Small intestine (tissue), 7 donors: ENCODE data around the gene MAP3K20. TPM values are rescaled to one million over a fixed set of nuclear protein-coding genes. Genes with fewer than 3 reads are reported as not detected.

Experiments
- DNase-seq, 2 donors: peaks; one replicate each; pipeline versions ENCODE4 v3.0.0 to v3.0.0-alpha.2; 2013
- FAIRE-seq: peaks from 2 replicates; lab custom pipeline; 2012; peaks lifted over from hg19 to GRCh38; lab: Jason Lieb, UNC
- H3K27ac ChIP-seq, 3 donors: one replicate each; pipeline ENCODE4 v1.5.1; 2013; ENCODE audit warnings: low read length in 2 of 3, mild to moderate bottlenecking in 2 of 3, control low read depth in 1 of 3, inconsistent platforms in 1 of 3, low read depth in 1 of 3, moderate library complexity in 1 of 3
- H3K27me3 ChIP-seq, 3 donors: one replicate each; pipeline ENCODE4 v1.6.1; 2013; ENCODE audit warnings: low read length in 3 of 3, inconsistent platforms in 1 of 3; ENCODE audit not compliant: control insufficient read depth in 3 of 3, insufficient read depth in 3 of 3
- H3K36me3 ChIP-seq, 3 donors: one replicate each; pipeline ENCODE4 v1.6.1; 2013; ENCODE audit warnings: low read length in 3 of 3, inconsistent platforms in 1 of 3, low read depth in 1 of 3, mild to moderate bottlenecking in 1 of 3, moderate library complexity in 1 of 3; ENCODE audit not compliant: control insufficient read depth in 3 of 3, insufficient read depth in 2 of 3
- H3K4me1 ChIP-seq, 3 donors: one replicate each; pipeline ENCODE4 v1.6.1; 2013; ENCODE audit warnings: low read length in 2 of 3, inconsistent platforms in 1 of 3, low read depth in 1 of 3, mild to moderate bottlenecking in 1 of 3, moderate library complexity in 1 of 3; ENCODE audit not compliant: control insufficient read depth in 3 of 3, insufficient read depth in 2 of 3
- H3K4me3 ChIP-seq, 3 donors: one replicate each; pipeline ENCODE4 v1.5.1; 2013; ENCODE audit warnings: low read length in 3 of 3, control low read depth in 1 of 3, inconsistent platforms in 1 of 3, low read depth in 1 of 3, mild to moderate bottlenecking in 1 of 3, moderate library complexity in 1 of 3
- H3K9me3 ChIP-seq, 2 donors: one replicate each; pipeline ENCODE4 v1.6.1; 2013; ENCODE audit warnings: low read depth in 1 of 2, low read length in 1 of 2; ENCODE audit not compliant: control insufficient read depth in 2 of 2, insufficient read depth in 1 of 2
- WGBS, 3 donors: extraction: QIAGEN DNeasy Blood & Tissue Kit; methylation state at CpG; one replicate each; pipeline ENCODE4 v1.1.7; 2013; 5-methylcytosine and 5-hydroxymethylcytosine counted together
- polyA plus RNA-seq, 4 donors: library from polyadenylated mRNA; stranded (reverse) in 3 of 4; unstranded in 1 of 4; fragments of 200-250 nt in 3 of 4; fragments of 120-200 nt in 1 of 4; gene quantifications; one replicate each; pipeline versions ENCODE4 v1.2.1 to v1.2.3, GENCODE V29; 2013
- donor health status: healthy with polysubstance abuse.
- donor health status: control.
- donor health status: control.
- donor health status: Bipolar disorder and iron deficiency.
- donor health status: healthy.

MAP3K20 gene
- polyA plus RNA-seq, 4 donors = 2.0 to 24.5 (median 13.5) TPM

DNA sequence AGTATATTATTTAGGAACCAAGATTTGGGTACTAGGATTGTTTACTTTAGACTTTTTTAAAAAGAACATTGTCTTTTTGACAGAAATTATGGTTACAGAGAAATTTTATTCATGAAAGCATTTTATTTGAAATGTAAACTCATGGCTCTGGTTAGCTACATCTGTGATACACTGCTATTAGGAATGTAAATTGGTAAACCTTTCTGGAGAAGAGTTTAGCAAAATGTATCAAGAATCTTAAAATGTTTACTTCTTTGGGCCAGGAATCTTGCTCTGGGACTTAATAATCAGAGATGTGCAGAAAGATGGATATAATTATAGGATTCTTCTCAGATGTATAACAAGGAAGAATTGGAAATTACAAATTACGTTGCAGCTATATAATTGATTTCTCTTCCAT, 19.7 kb downstream of the MAP3K20 start:
- no peak for DNase-seq
- WGBS, 3 donors = 84 to 98% (median 97%) methylated on average over 1 of the region's 1 CpG

DNA sequence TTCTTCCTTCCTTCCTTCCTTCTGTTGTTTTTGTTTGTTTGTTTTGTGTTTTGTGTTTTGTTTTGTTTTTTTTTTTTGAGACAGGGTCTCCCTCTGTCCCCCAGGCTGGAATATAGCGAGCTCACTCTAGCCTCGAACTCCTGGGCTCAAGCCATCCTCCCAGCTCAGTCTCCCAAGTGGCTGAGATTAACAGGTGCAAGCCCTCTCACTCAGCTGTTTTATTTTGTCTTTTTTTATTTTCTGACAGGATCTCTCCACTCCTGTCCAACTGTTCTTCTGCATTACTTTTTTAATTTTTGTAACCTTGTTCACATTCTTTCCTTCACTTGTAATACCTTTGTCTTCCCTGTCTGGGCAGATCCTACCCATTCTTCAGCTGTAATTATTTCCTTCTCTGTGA, 23.6 kb downstream of the MAP3K20 start:
- no peak overlapping the region for H3K27ac ChIP-seq
- DNase-seq = no peak
- H3K4me3 ChIP-seq = no peak overlapping the region
- H3K27me3 ChIP-seq = no peaks in the 10 kb centered on the region
- H3K9me3 ChIP-seq = no peaks in the 10 kb centered on the region
- no peaks in the 10 kb centered on the region for H3K4me1 ChIP-seq
- peaks cover 0 to 3% (median 0%) of the 10 kb centered on the region in 3 donors for H3K36me3 ChIP-seq
- 90 to 94% (median 94%) methylated on average over 2 of the region's 2 CpGs for WGBS, 3 donors
- FAIRE-seq = no peak

More for the DNA sequence above, 19.7 kb downstream of the MAP3K20 start:
- FAIRE-seq = no peak
- Histone ChIP-seq H3K4me1 (no peaks in the 10 kb centered on the region), H3K27ac (no peak overlapping the region), H3K36me3 (peaks cover 0 to 13% (median 0%) of the 10 kb centered on the region in 3 donors), H3K9me3 (no peaks in the 10 kb centered on the region), H3K4me3 (no peak overlapping the region), H3K27me3 (no peaks in the 10 kb centered on the region)

DNA sequence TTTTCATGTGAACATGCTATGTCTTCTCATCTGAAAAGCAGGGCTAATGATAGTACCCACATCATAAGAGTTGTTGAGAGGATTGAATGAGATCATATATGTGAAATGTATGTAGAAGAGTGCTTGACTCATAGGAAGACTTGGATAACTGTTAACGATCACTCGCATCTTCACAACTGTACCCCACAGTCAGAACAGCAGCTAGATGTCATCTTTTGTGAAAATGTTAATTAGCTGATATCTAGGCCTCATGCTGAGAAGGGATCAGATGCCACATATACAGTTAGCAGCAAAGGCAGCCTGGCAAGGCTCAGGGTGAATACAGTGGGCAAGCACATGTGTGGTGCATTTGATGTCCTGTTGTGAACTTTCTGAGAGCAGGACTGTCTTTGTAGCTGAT, 24.2 kb downstream of the MAP3K20 start:
- no peaks in the 10 kb centered on the region for H3K9me3 ChIP-seq
- no peak overlapping the region for H3K27ac ChIP-seq
- H3K4me3 ChIP-seq = no peak overlapping the region
- peaks cover 0 to 3% (median 0%) of the 10 kb centered on the region in 3 donors for H3K36me3 ChIP-seq
- FAIRE-seq = no peak
- no peaks in the 10 kb centered on the region for H3K27me3 ChIP-seq
- 92 to 94% (median 92%) methylated on average over 2 of the region's 2 CpGs for WGBS, 3 donors
- H3K4me1 ChIP-seq = no peaks in the 10 kb centered on the region
- DNase-seq = no peak

DNA sequence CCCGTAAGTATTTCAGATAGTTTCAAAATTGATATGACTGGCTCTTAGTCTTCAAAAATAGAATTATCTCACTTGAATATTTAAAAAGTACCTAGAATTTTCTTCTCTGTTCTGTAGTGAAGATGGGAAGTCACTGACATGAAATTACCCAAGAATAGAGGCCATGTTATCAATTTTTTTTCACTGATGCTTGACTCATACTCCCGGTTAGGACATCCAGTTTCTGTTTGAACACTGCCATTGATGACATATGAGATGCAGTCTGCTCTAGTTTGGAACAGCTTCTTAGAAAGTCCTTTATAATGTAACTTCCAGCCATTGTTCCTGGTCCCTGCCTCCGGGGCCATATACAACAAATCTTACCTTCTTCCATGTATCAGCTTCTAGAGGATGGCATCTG, 26.0 kb downstream of the MAP3K20 start:
- Histone ChIP-seq H3K4me3 (no peak overlapping the region), H3K4me1 (no peaks in the 10 kb centered on the region), H3K27me3 (no peaks in the 10 kb centered on the region), H3K36me3 (no peaks in the 10 kb centered on the region), H3K27ac (no peak overlapping the region), H3K9me3 (no peaks in the 10 kb centered on the region)
- no peak for DNase-seq
- no peak for FAIRE-seq
- 65 to 80% (median 68%) methylated on average over 3 of the region's 3 CpGs for WGBS, 3 donors

DNA sequence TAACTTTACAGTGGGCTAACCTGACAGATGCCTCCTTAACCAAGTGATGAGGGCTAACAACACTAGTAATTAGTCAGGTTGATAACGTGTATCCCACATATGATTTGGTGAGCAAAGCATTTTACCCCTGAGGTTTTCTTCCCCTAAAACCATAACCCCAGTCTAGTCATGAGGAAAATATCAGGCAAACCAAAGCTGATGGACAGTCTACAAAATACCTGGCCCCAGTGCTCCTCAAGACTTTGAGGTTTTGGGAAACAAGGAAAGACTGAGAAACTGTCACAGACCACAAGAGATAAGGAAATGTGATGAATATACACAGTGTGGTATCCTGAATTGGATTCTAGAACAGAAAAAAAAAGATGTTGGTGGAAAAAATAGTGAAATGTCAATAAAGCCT, 28.5 kb downstream of the MAP3K20 start:
- no peaks in the 10 kb centered on the region for H3K27me3 ChIP-seq
- no peak overlapping the region for H3K27ac ChIP-seq
- DNase-seq (no peak), FAIRE-seq (no peak)
- peaks cover 0 to 3% (median 0%) of the 10 kb centered on the region in 3 donors for H3K36me3 ChIP-seq
- 92 to 96% (median 92%) methylated on average over 1 of the region's 1 CpG for whole genome bisulfite sequencing, 3 donors
- H3K4me1 ChIP-seq = no peaks in the 10 kb centered on the region
- H3K9me3 ChIP-seq = no peaks in the 10 kb centered on the region
- no peak overlapping the region for H3K4me3 ChIP-seq

DNA sequence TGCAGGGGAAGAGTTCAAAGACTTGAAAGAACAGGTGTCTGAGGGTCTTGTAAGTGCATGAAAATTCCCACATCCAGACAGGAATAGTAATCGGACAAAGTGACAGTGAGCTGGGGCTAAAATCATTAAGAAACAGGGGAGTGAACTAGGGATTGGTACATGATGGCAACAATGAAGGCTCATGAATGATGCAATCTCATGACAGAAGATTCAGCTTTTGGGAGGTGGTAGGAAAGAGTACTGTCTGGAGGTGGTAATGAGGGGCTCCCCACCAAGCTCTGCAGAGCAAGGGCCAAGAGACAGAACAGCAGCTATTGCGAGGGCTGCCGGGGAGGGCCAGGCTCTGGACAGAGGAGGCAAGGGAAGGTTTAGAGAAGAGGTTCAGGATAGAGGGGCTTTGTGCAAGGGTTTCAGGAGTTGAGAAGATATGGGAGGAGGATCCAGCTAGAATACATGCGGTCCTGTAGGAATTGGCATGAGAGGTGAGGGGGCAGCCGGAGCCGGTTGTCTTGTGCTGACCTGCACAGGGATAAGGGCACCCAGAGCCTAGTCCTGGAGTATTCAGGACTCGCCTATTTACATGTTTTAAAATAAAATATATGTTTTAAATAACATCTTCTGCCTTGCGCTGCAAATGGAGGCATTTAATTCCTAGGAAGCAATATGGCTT, 31.4 kb downstream of the MAP3K20 start:
- DNase-seq (no peak), FAIRE-seq (no peak)
- WGBS, 3 donors = 96 to 97% (median 97%) methylated on average over 8 of the region's 8 CpGs
- Histone ChIP-seq H3K9me3 (no peaks in the 10 kb centered on the region), H3K4me1 (peaks cover 0 to 3% (median 0%) of the 10 kb centered on the region in 3 donors), H3K4me3 (no peak overlapping the region), H3K27me3 (no peaks in the 10 kb centered on the region), H3K27ac (no peak overlapping the region), H3K36me3 (peaks cover 0 to 3% (median 0%) of the 10 kb centered on the region in 3 donors)

GRCh38 chr2:173107629-173108022, 32.0 kb downstream of the MAP3K20 start:
- Histone ChIP-seq H3K9me3 (no peaks in the 10 kb centered on the region), H3K36me3 (peaks cover 0 to 3% (median 0%) of the 10 kb centered on the region in 3 donors), H3K4me1 (peaks cover 0 to 3% (median 0%) of the 10 kb centered on the region in 3 donors), H3K27ac (no peak overlapping the region), H3K27me3 (no peaks in the 10 kb centered on the region), H3K4me3 (no peak overlapping the region)
- FAIRE-seq (no peak), DNase-seq (no peak)
- WGBS, 3 donors = 95 to 97% (median 97%) methylated on average over 6 of the region's 6 CpGs

- Histone ChIP-seq H3K27me3 (no peaks in the 10 kb centered on the region), H3K9me3 (no peaks in the 10 kb centered on the region), H3K36me3 (peaks cover 0 to 3% (median 0%) of the 10 kb centered on the region in 3 donors), H3K4me1 (peaks cover 0 to 3% (median 0%) of the 10 kb centered on the region in 3 donors), H3K27ac (no peak overlapping the region), H3K4me3 (no peak overlapping the region)
- WGBS, 3 donors = 71 to 73% (median 72%) methylated on average over 6 of the region's 6 CpGs
- DNase-seq (peak in 1 of 2 donors; percentile 18), FAIRE-seq (no peak)
Measured at GRCh38 chr2:173109253-173110188, 33.9 kb downstream of the MAP3K20 start.
